Right cardiac atrium (tissue), 5 donors: ENCODE data around the gene ZNF691. TPM values are rescaled to one million over a fixed set of nuclear protein-coding genes. Genes with fewer than 3 reads are reported as not detected.
A peak's percentile ranks its signal among the peaks of the same experiment; 100 is the strongest.
"Not testable (repeated sequence)": the region's sequence is repeated elsewhere in the genome, so short reads cannot be mapped to it uniquely, and the experiment has no call there.

Experiments used
- ATAC-seq, 2 donors: fragments of 200-7000 bp; cut with Tn5 transposase; one replicate each; pipeline versions ENCODE4 v1.8.0 to v1.9.1; 2020; ENCODE audit warnings: moderate library complexity in 2 of 2, mild to moderate bottlenecking in 1 of 2
- DNase-seq, 3 donors: peaks; one replicate each; pipeline ENCODE4 v3.0.0-alpha.2; 2020
- H3K27ac ChIP-seq: one replicate; pipeline ENCODE4 v1.5.1; 2013; ENCODE audit warnings: mild to moderate bottlenecking, low read length, control low read depth, moderate library complexity
- H3K27me3 ChIP-seq: one replicate; pipeline ENCODE4 v1.6.1; 2013; ENCODE audit not compliant: control insufficient read depth, insufficient read depth
- H3K4me1 ChIP-seq: one replicate; pipeline ENCODE4 v1.6.1; 2013; ENCODE audit warnings: low read length; ENCODE audit not compliant: control insufficient read depth, insufficient read depth
- H3K4me3 ChIP-seq: one replicate; pipeline ENCODE4 v1.5.1; 2013; ENCODE audit warnings: low read length, control low read depth
- H3K9me3 ChIP-seq: one replicate; pipeline ENCODE4 v1.6.1; 2013; ENCODE audit warnings: low read length; ENCODE audit not compliant: control insufficient read depth
- WGBS: extraction: QIAGEN DNeasy Blood & Tissue Kit; methylation state at CpG from one replicate; pipeline ENCODE4 v1.1.7; 2013; 5-methylcytosine and 5-hydroxymethylcytosine counted together
- intact Hi-C, 4 donors: fragments of 100-400 bp; cut with DNase I; formaldehyde crosslinking; loops; one replicate each; pipeline versions ENCODE4 v1.11.0 to v1.14.0; 2022 to 2023
- polyA plus RNA-seq: library from polyadenylated mRNA; stranded (reverse); fragments of 200-250 nt; gene quantifications from one replicate; pipeline ENCODE4 v1.2.3, GENCODE V29; 2013
- total RNA-seq, 4 donors: library from RNA; stranded (reverse); fragmentation: NEBNext Ultra II Directional; extraction: Animal tissue kit (Norgen Biotek cat#: 25700); gene quantifications; one replicate each; pipeline ENCODE4 v1.2.1, GENCODE V29; 2021
- donor health status: healthy with polysubstance abuse.
- donor health status: DM: no; HTN: yes; CAD: no.
- donor health status: DM: no; HTN: no; CAD: no.
- donor health status: DM: no; HTN: yes; CAD: no; lungs with severe emphysema.
- donor health status: DM: yes; HTN: yes; CAD: no.

ZNF691 gene
- total and polyA plus RNA-seq, 5 donors, result 5.5 to 10.3 (median 8.8) TPM

DNA sequence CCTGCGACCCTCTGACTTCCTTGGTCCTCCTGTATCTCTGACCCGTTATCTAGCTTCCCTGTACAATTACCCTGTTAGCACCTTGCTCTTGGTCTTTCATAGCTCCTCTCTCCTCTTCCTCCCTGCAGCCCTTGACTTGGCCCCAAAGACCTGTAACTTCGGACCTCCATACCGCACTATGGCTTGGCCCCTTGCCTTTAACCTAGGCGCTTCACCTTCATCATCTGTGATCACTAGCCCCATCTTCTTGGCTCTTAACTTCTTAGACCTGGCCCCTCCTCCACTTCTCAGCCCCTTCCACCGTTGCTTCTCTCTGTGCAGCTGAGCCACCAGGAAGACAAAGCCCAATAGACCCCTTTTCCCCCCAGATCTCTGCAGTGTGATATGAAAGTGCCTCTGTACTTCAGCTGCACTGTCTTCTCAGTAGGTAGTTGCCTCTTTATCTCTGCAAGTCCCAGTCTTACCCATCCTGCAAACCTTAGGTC lies 740 bp downstream of the ZNF691 start:
- no peak overlapping the region for H3K27ac ChIP-seq
- H3K9me3 ChIP-seq, result no peaks in the 10 kb centered on the region
- peak overlapping the region; percentile 61 for H3K4me3 ChIP-seq
- no peaks in the 10 kb centered on the region for H3K4me1 ChIP-seq
- intact Hi-C loops, result no loop called here
- DNase-seq (no peak), ATAC-seq (no peak)
- 13% methylated on average over 6 of the region's 6 CpGs for WGBS
- no peaks in the 10 kb centered on the region for H3K27me3 ChIP-seq

DNA sequence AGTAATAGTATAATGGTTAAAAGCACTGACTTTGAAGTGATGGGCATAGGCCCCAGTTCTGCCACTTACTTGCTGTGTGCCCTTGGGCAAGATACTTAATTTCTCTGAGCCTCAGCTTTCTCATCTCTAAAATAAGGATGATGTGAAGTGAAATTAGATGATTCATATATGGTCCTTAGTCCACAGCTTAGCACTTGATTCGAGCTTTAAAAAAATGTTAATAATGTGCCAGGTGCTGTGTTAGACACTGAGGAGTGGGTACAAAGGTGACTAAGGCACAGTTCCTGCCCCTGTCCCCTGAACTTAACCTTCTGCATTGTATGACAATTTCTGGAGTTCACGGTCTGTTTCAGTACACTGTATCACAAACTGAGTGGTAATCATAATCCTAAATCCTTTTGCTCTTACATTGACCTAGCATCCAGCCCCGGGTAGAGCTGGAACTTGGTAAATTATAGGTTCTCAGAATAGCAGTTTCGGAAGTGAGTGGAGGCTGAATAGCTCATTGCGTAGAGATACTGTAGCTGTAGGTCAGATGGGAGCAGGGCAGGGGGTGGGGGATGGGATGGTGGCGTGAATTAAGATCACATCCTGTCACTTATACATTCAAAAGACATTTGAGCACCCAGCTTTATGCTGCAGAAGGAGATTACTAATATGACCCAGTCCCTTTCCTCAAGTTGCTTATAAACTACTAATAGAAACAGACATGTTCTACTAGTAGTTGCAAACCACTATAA lies 1.5 kb downstream of the ZNF691 start:
- H3K4me3 ChIP-seq, result no peak overlapping the region
- no peak for ATAC-seq

DNA sequence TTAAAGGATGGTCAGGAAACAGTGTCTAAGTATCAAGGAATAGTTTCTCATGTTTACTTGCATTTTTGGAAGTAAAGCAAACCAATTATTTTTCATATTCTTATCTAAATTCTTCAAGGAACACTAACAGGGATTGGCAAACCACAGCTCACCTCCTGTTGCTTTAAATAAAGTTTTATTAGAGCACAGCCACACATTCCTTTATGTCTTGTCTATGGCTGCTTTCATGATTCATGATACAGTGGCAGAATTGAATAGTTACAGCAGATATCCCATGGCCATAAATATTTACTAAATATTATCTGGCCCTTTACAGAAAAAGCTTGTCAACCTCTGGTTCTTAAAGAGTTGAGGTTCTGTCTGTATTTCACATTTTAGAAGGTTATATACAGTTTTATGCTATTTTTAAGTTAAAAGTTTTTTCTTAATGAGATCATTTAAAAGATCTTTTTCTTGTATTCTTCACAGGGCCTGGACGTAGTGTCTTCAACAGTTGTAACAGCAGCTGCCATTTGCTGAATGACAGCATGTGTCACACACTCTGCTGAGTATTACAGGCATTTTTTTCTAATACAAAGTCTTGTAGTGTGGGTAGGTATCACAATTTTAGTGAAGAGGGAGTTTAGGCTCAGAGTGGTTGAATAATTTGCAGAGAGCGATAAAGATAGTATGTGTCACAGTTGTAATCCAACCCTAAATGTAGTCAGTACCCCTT lies 2.6 kb downstream of the ZNF691 start:
- intact Hi-C loops, result no loop called here

More for the DNA sequence above, 1.5 kb downstream of the ZNF691 start:
- Histone ChIP-seq H3K27me3 (no peaks in the 10 kb centered on the region), H3K9me3 (no peaks in the 10 kb centered on the region), H3K27ac (no peak overlapping the region), H3K4me1 (no peaks in the 10 kb centered on the region)
- no peak for DNase-seq
- 75% methylated on average over 6 of the region's 6 CpGs for WGBS
- intact Hi-C loops, result no loop called here

DNA sequence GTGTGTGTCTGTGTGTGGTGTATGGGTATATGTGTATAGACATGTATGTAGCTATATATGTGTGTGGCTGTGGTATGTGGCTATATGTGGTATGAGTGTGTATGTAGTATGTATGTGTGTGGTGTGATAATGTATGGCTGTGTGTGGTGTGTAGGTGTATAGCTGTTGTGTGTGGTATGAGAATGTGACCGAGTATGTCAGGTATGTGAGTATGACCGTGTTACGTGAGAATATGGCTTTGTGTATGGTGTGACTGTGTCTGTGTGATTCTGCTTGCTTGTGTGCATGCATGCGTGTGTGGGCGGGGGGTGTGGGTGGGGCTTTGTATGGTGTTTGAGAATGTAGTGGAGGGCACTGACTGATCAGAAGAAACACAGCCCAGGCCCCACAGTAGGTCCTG lies 3.5 kb downstream of the ZNF691 start:
- WGBS, result 97% methylated on average over 5 of the region's 5 CpGs
- Histone ChIP-seq H3K4me3 (no peak overlapping the region), H3K4me1 (no peaks in the 10 kb centered on the region), H3K27ac (no peak overlapping the region), H3K9me3 (no peaks in the 10 kb centered on the region), H3K27me3 (no peaks in the 10 kb centered on the region)
- no peak for DNase-seq
- ATAC-seq, result no peak
- intact Hi-C loops, result no loop called here

More for the DNA sequence above, 2.6 kb downstream of the ZNF691 start:
- H3K9me3 ChIP-seq, result no peaks in the 10 kb centered on the region
- H3K27ac ChIP-seq, result no peak overlapping the region
- no peak for DNase-seq
- no peak overlapping the region for H3K4me3 ChIP-seq
- no peak for ATAC-seq
- no peaks in the 10 kb centered on the region for H3K27me3 ChIP-seq
- no peaks in the 10 kb centered on the region for H3K4me1 ChIP-seq
- WGBS, result 89% methylated on average over 2 of the region's 2 CpGs

DNA sequence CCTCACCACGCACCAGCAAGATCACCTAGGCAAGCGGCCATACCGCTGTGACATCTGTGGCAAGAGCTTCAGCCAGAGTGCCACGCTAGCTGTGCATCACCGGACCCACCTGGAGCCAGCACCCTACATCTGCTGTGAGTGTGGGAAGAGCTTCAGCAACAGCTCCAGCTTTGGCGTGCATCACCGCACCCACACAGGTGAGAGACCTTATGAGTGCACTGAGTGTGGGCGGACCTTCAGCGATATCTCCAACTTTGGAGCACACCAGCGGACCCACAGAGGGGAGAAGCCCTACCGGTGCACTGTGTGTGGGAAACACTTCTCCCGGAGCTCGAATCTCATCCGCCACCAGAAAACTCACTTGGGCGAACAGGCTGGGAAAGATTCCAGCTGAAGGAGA lies 5.0 kb downstream of the ZNF691 start:
- intact Hi-C loops, result no loop called here
- 98% methylated on average over 15 of the region's 15 CpGs for WGBS
- no peaks in the 10 kb centered on the region for H3K9me3 ChIP-seq
- no peak overlapping the region for H3K4me3 ChIP-seq
- no peaks in the 10 kb centered on the region for H3K4me1 ChIP-seq
- ATAC-seq (no peak), DNase-seq (no peak)
- H3K27ac ChIP-seq, result no peak overlapping the region
- no peaks in the 10 kb centered on the region for H3K27me3 ChIP-seq

DNA sequence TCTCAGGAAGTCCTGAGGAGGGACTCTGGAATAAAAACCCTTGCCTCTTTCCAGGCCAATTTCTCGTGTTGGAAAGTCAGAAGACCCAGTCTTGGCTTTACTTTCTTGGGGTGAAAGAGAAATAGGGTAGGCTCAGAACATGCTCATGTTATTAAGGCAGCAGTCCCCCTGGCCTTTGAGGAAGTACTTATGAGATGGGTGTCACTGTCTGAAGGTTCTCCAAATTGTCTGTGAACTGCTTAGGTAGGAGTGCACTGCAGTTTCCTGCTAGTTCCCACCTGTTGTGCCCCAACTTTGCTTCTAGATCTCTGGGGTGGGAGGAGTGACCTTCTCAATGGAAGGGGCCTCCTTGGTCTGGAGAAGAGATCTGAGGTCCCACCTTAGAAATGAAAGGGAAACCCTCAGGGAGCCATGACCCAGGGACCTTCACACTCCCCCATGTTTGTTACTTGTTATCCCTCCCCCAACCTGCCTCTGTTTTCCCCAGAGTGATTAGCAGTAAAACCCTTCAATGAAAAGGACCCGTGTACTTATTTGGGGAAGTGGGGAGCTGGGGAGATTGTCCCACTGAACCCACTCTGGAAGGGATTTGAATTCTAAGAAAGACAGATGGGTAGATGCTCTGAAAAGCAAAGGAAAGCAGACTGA lies 5.7 kb downstream of the ZNF691 start:
- no peaks in the 10 kb centered on the region for H3K4me1 ChIP-seq
- intact Hi-C loops, result no loop called here
- no peak for ATAC-seq

DNA sequence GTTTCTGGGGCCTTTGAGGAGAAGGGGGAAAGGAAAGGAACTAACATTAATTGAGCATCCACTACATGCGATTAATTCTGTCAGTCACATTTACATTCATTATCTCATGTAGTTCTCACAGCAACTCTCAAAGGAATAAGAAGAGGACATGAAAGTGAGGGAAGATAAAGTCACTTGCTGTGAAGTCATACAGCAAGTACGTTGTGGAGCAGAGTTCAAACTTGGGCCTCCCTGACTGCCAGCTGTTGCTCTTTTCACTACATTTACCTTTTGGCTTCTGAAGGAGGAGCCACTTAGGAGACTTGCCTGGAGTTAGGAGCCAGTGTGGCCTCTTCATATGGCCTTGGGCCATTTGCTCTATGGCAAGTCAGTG lies 6.2 kb downstream of the ZNF691 start:
- Histone ChIP-seq H3K9me3 (no peaks in the 10 kb centered on the region), H3K4me3 (no peak overlapping the region), H3K27me3 (no peaks in the 10 kb centered on the region), H3K27ac (no peak overlapping the region), H3K4me1 (no peaks in the 10 kb centered on the region)
- no peak for ATAC-seq
- DNase-seq, result no peak
- 37% methylated on average over 2 of the region's 2 CpGs for WGBS
- intact Hi-C loops, result no loop called here

More for the DNA sequence above, 5.7 kb downstream of the ZNF691 start:
- 92% methylated on average over 2 of the region's 2 CpGs for WGBS
- H3K4me3 ChIP-seq, result no peak overlapping the region
- no peaks in the 10 kb centered on the region for H3K27me3 ChIP-seq
- no peak overlapping the region for H3K27ac ChIP-seq
- no peak for DNase-seq
- H3K9me3 ChIP-seq, result no peaks in the 10 kb centered on the region

DNA sequence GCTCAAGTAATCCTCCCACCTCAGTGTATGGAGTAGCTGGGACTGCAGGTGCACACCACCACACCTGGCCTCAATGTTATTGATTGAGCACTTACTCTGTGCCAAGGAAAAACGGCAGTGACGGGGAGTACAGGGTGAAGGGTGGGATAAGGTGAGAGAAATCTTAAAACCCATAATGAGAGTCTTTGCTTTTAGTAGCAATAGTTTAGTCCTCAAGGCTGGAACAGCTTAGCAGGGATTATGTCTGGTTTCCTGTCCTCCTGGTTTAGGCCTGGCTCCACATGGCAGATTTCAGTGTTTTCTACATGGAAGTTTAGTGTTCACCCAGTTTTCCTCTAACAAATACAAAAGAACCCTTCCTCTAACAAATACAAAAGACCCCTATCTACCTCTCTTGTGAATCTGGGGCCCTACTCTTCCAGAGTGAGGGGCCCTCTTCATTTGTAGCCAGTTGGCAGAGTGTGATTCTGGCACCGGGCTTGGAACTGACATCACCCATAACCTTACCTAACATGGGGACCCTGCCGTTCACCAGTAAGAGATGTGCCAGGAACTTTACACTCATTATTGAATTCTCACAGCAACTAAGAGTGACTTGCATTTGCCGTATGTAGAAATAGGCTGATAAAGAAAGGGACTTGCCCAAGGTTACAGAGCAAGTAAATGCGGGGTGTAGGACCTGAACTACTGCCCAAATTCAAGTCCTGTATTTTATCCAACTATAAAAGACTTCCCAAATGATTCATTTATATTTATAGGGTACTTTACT lies 6.9 kb downstream of the ZNF691 start:
- H3K4me1 ChIP-seq, result no peaks in the 10 kb centered on the region
- H3K27me3 ChIP-seq, result no peaks in the 10 kb centered on the region
- H3K27ac ChIP-seq, result no peak overlapping the region
- H3K4me3 ChIP-seq, result no peak overlapping the region
- no peak for DNase-seq
- intact Hi-C loops, result no loop called here
- peak; percentile 16 to 45 for ATAC-seq
- 69% methylated on average over 6 of the region's 6 CpGs for WGBS
- H3K9me3 ChIP-seq, result no peaks in the 10 kb centered on the region

DNA sequence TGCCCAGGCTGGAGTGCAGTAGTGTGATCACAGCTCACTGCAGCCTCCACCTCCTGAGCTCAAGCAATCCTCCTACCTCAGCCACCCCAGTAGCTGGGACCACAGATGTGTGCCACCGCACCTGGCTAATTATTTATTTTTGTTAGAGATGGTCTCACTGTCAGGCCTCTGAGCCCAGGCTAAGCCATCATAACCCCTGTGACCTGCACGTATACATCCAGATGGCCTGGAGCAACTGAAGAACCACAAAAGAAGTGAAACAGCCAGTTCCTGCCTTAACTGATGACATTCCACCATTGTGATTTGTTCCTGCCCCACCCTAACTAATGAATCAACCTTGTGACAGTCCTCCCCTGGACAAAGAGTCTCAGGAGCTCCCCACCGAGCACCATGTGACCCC lies 10.1 kb downstream of the ZNF691 start:
- intact Hi-C loops, H3K4me1 ChIP-seq, H3K27ac ChIP-seq, ATAC-seq, H3K27me3 ChIP-seq, H3K9me3 ChIP-seq, H3K4me3 ChIP-seq, DNase-seq: not testable (repeated sequence)
- 88% methylated on average over 3 of the region's 3 CpGs for WGBS

DNA sequence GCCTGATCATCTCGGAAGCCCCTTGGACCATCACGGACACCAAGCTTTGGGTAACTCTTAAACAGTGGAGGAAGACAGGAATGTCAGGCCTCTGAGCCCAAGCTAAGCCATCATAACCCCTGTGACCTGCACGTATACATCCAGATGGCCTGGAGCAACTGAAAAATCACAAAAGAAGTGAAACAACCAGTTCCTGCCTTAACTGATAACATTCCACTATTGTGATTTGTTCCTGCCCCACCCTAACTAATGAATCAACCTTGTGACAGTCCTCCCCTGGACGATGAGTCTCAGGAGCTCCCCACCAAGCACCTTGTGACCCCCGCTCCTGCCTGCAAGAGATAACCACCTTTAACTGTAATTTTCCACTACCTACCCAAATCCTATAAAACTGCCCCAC lies 13.0 kb downstream of the ZNF691 start:
- 82% methylated on average over 5 of the region's 5 CpGs for WGBS
- H3K9me3 ChIP-seq, DNase-seq, H3K4me1 ChIP-seq, H3K4me3 ChIP-seq, H3K27ac ChIP-seq, ATAC-seq, intact Hi-C loops, H3K27me3 ChIP-seq: not testable (repeated sequence)
